Stimulated activated CD4-positive, alpha-beta T cell treated with anti-CD3 and anti-CD28 coated beads, Interleukin-15, amount 100 ng/mL, for 1 hour (primary cell): ENCODE measurements around the gene RNFT2.

Experiments used
- DNase-seq, 2 donors: peaks; one replicate each; pipeline ENCODE4 v3.0.0-alpha.2; 2020; ENCODE audit warnings: low read depth in 1 of 2, low spot score in 1 of 2

The RNFT2 gene

GRCh38 chr12:116709768-116710167 lies 28.3 kb upstream of the RNFT2 start:
- no peak for DNase-seq

- no peak for DNase-seq
These were observed 27.6 kb upstream of the RNFT2 start for GRCh38 chr12:116710370-116711150.

- no peak for DNase-seq
These were observed 25.4 kb upstream of the RNFT2 start for GRCh38 chr12:116712458-116713303.

GRCh38 chr12:116713527-116713926 lies 24.6 kb upstream of the RNFT2 start:
- DNase-seq = no peak

GRCh38 chr12:116714175-116714574 lies 23.9 kb upstream of the RNFT2 start:
- no peak for DNase-seq

GRCh38 chr12:116717466-116718437 lies 20.4 kb upstream of the RNFT2 start:
- DNase-seq = no peak

GRCh38 chr12:116718655-116719454 lies 19.3 kb upstream of the RNFT2 start:
- DNase-seq = no peak

- no peak for DNase-seq
These were observed 18.2 kb upstream of the RNFT2 start for GRCh38 chr12:116719731-116720528.

- no peak for DNase-seq
These were observed 15.9 kb upstream of the RNFT2 start for GRCh38 chr12:116722245-116722644.

GRCh38 chr12:116726694-116727093 lies 11.4 kb upstream of the RNFT2 start:
- DNase-seq = no peak

- no peak for DNase-seq
These were observed 10.9 kb upstream of the RNFT2 start for GRCh38 chr12:116727261-116727660.

GRCh38 chr12:116727891-116728290 lies 10.2 kb upstream of the RNFT2 start:
- DNase-seq = no peak

- no peak for DNase-seq
These were observed 6.3 kb upstream of the RNFT2 start for GRCh38 chr12:116731801-116732200.

GRCh38 chr12:116734156-116734768 lies 3.9 kb upstream of the RNFT2 start:
- no peak for DNase-seq

- no peak for DNase-seq
These were observed 3.0 kb upstream of the RNFT2 start for GRCh38 chr12:116735084-116735483.

- no peak for DNase-seq
These were observed 2.0 kb upstream of the RNFT2 start for GRCh38 chr12:116735951-116736599.

- DNase-seq = no peak
These were observed 947 bp upstream of the RNFT2 start for GRCh38 chr12:116736962-116737773.

GRCh38 chr12:116739381-116739887 lies 1.3 kb downstream of the RNFT2 start:
- DNase-seq = no peak
